HG02938 (cell line): ENCODE results near the gene DFFA.
"Not testable (repeated sequence)": the region's sequence is repeated elsewhere in the genome, so short reads cannot be mapped to it uniquely, and the experiment has no call there.

Experiments
- ATAC-seq: cut with Tn5 transposase; IDR thresholded peaks from one replicate; pipeline ENCODE4 v1.9.1; 2021; ENCODE audit warnings: mild to moderate bottlenecking, moderate library complexity; ENCODE audit not compliant: unreplicated experiment

Gene DFFA

DNA sequence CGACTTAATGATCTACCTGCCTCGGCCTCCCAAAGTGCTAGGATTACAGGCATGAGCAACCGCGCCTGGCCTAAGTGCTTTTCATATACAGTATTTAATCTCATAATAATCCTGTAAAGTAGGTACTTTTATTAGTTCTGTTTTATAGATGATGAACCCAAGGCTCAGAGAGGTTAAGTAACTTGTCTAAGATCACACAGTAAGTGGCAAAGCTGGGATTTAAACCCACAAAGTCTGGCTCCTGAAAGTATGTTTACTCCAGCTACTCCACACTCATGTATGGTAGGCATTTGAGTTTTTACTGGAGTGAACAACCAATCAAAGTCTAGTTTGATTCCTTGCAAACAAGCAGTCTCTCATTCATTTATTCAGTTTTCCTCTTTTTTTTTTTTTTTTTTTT lies 2.3 kb downstream of the DFFA start:
- no peak for ATAC-seq

DNA sequence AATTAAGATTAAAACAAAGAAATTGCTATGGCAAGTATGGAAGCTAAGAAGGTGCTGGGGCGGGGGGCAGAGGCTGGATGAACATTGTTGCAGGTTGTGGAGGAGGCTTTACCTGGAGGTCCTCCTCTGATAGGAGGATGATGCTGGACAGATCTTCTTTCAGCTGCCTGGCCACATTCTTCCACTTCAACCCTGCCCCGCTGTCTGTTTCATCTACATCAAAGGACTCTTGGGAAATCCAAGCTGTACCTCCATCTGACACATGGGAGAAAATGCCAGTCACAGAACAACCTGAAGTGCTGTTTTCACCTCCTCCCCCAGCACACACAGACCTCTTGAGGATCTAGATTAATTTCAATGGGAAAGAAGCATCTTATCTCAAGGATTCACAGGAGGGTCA lies 5.3 kb downstream of the DFFA start:
- no peak for ATAC-seq

DNA sequence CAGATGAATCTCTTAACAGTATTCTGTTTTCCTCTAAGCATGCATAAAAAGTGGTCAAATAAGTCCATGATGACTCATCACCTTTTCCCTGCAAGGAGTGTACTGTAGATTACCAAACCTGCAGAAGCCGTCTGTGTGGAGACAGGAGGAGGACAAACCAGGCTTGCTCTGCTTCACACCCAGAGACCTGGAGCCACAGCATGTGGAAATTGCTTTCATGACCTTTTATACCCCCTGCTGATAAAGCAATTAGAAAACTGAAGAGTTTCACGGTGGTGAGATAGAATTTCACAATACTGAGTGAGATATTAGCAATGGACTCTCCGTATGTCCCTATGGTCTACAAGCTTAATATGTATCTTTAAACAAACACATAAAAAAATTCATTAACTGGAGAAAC lies 13.1 kb downstream of the DFFA start:
- no peak for ATAC-seq

DNA sequence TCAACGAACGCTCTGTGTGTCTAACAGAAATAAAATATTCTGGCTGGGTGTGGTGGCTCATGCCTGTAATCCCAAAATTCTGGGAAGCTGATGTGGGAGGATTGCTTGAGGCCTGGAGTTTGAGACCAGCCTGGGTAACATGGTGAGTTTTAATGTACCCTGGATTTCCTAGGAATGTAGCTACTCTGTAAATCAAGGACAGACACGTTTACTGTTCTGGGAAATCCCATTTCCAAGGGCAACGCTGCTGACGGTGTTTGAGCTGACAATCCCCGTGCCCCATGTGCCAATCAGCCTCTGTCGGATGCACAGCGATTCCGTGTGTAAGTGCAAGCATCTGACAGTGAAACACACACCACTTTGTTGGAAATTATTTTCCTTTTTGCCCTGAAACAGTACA lies 14.5 kb downstream of the DFFA start:
- no peak for ATAC-seq

DNA sequence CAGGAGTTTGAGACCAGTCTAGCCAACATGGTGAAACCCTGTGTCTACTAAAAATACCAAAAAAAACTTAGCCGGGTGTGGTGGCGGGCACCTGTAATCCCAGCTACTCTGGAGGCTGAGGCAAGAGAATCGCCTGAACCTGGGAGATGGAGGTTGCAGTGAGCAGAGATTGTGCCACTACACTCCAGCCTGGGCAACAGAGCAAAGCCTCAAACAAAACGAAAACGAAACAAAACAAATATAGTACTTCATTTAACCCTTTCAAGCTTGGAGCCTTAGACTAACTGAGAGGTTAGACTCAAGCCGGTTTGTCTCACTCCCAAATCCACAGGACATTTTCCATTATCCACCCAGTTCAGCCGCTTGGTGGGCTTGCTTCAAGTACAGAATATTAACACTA lies 14.9 kb downstream of the DFFA start:
- ATAC-seq: not testable (repeated sequence)

DNA sequence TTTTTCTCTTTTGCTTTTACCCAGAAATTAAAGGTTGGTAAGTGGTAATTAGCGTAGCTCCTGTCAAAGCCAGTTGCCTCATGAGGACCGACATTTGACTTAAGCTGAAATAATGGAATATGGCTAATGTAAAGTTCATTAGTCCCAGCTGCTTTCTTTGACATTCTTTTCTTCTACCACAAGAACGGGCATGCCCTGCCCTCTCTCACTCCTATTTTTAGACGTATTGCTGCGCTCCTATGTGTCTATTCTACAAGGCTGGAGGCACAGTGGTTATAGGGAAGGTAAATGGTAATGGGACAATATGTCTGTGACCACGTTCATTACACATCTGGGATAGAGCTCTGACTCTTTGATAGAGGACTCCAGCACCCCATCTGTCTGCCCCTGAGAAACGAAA lies 15.7 kb downstream of the DFFA start:
- ATAC-seq: no peak

DNA sequence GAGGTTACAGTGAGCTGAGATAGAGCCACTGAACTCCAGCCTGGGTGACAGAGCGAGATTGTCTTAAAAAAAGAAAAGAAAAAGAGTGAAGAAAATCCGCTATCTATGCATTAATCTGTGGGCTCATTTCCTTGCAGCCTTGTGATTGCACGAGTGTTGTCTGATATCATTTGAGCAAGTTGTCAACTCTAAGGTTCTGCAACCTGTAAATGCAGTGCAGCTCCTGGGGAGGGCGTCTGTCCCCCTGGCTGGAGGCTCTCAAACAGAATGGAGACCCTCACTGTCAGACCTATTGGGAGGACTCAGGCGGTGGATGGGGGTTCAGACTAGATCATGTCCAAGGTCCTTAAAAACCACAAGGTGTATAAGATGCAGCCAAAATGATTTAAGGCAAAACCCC lies 16.3 kb downstream of the DFFA start:
- no peak for ATAC-seq

DNA sequence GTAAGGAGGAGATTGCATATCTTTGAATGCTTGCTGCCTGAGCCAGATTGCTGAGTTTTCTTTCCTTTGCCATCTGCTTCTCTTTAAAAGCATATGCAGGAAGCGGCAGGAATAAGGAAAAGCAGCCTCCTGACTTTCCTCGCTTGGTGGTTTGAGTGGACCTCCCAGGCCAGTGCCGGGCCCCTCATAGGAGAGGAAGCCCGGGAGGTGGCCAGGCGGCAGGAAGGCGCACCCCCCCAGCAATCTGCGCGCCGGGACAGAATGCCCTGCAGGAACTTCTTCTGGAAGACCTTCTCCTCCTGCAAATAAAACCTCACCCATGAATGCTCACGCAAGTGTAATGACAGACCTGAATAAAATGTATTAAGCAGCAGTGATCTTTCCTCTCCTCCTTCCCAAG lies 21.0 kb downstream of the DFFA start:
- ATAC-seq: no peak

DNA sequence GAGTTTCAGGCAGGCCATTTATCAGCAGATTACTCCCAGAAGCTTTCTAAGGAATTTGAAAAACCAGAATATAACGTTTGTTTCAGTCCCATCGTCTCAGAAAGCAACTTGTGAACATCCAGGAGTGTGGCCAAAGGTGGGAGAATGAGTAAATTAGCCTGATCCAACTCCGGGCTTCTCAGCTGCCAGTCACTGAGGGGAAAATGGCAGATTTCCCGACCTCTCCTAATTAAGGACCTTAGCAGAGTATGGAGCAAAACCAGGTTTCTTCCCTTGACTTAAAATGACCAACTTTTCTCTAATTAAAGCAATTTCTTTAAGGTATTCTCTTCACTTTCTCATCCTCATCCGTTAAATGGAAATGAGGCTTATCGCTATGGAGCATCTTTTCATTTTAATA lies 21.5 kb downstream of the DFFA start:
- no peak for ATAC-seq

DNA sequence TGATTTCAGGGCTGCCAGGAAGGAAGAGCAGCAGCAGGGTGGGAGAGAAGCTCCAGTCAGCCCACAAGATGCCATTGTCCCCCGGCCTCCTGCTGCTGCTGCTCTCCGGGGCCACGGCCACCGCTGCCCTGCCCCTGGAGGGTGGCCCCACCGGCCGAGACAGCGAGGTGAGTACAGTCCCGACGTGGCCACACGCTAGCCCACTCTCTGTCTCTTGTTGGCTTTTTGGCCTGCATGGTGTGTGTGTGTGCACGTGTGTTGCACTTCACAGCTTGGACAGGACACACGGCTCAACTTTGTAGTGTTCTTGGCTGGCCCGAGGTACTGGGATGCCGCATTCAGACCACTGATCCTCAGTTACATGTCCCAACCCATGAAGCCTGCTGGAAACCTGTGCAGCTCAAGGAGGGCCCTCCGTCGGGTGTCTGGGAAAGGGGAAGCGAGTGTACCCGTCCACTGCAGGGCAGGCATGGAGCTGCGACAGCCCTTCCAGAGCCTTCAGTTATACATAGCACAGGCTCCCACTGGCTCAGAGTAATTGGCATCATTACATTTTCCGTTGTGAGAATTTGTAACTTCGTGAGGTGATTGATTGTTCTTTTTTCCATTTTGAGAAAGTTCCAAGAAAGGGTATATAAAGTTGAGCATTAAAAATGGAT lies 22.0 kb downstream of the DFFA start:
- ATAC-seq: no peak

DNA sequence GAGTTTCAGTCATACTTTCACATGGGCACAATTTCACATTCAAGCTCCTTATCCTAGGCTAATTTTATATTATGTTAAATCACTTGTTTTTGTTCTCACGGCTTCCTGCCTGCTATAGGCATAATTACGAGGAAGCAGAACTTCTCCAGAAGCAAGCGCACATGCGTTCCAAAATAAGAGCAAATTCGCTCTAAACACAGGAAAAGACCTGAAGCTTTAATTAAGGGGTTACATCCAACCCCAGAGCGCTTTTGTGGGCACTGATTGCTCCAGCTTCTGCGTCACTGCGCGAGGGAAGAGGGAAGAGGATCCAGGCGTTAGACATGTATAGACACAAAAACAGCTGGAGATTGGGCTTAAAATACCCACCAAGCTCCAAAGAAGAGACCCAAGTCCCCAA lies 22.6 kb downstream of the DFFA start, which contains the start of gene CORT:
TSS of gene CORT (plus strand) at position 281 of the 400 bp plus-strand sequence. CDS start 193 bp downstream, outside the sequence.
- no peak for ATAC-seq

DNA sequence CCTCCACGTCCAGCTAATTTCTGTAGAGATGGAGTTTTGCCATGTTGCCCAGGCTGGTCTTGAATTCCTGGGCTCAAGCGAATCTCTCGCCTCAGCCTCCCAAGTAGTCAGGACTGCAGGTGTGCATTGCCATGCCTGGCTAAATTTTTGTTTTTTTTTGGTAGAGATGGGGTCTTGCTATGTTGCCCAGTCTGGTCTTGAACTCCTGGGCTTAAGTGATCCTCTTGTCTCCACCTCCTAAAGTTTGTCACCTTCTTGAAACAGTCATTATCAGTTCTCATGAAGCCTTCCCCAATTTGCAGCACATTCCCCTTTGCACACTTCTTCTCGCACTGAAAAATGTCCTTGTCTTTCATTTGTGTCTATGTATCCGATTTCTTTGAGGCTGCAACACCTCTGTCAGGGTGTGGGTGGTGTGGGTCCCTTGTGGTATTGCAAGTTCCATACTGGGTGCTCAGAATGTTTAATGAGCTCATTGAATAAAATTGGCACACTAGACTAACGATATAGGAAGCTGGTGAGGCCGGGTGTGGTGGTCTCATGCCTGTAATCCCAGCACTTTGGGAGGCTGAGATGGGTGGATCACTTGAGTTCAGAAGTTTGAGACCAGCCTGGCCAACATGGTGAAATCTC lies 25.4 kb downstream of the DFFA start:
- no peak for ATAC-seq

DNA sequence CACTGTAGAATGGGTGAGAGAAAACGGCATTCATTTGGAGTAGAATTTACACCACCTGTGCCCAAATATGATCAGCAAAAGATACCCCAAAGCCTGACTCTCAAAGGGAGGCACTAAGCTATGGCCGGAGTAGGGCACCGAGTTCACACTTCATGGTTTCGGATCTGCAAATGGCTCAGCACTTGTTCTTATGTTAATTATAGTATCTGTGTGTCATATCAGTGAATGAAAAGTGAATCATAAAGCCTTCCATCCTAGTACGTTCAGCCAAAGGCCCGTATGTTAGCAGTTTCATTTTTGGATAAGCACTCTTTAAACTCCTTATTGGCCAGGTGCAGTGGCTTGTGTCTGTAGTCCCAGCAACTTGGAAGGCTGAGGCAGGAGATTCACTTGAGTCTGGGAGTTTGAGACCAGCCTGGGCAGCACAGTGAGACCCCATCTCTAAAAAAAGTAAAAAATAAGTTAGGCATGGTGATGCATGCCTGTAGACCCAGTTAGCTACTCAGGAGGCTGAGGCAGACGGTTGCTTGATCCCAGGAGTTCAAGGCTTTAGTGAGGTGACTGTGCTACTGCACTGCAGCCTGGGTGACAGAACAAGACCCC lies 27.4 kb downstream of the DFFA start:
- ATAC-seq: no peak

DNA sequence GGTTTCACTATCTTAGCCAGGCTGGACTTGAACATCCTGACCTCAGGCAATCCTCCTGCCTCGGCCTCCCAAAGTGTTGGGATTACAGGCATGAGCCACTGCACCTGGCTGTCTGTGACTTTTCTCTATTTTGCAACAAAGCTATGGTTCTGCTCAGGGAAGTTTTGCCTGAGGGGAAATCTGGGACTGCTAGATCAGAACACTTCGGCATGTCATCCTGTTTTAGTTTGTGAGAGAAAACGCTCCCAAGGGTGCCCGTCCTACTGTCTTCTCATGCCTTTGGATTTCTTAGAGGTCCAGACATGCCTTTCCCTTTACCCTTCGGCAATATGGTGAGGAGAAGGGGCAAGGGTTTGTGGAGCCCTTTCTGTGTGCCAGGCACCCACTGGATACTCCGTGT lies 28.1 kb downstream of the DFFA start:
- no peak for ATAC-seq

DNA sequence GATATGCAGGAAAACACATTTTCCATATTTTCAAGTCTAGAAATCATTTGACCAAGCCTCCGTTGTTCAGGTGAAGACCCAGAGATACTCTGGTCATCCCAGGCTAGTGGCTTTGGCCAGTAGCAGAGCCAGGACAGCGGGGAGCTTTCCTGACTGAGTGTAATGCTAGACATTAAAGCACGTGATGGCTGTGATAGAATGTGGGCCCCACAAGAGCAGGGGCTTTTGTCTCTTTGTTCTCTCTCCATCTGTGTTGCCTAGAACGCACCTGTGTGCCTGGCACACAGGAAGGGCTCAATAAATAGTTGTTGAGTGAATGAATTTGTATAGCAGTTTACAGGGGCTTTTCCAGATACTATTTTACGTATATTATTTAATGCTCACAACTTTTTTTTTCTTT lies 31.5 kb downstream of the DFFA start:
- no peak for ATAC-seq

DNA sequence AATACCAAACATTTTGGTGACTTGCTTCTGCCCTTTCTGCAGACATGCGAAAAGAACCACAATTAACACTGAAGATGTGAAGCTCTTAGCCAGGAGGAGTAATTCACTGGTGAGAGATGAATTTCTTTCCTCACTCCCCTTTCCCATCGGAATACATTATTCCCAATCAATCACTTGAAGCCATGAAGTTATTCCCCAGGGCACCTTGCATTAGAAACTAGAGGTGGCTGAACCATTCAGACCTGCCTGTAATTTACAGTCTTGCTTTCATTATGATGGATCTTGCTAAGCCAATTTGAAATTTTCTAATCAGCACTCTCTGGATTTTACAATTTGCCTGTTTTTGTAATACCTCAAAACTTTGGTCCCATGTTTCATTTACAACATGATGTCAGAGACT lies 32.0 kb downstream of the DFFA start:
- no peak for ATAC-seq

DNA sequence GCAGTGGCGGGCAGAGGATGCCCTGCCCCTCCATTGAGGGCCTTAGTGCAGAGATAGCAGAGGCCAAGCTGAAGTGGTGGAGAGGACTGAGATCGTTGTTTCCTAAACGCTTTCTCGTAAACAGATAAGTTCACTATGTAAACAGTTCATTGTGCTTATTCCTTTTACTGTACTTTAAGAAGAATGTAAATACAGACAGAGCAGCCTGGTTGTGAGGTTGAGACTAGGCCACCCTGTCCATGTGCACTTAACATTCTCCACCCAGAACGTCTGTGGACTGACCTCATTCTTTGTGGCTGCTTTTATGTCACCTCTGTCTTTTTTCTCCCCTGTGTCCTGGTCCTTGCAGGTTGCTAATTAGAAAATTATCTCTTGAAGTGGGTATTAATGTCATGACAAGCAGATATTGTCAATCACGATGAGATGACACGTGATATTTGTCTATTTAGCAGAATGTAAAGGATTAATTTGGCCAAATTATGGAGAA lies 33.6 kb downstream of the DFFA start:
- no peak for ATAC-seq

DNA sequence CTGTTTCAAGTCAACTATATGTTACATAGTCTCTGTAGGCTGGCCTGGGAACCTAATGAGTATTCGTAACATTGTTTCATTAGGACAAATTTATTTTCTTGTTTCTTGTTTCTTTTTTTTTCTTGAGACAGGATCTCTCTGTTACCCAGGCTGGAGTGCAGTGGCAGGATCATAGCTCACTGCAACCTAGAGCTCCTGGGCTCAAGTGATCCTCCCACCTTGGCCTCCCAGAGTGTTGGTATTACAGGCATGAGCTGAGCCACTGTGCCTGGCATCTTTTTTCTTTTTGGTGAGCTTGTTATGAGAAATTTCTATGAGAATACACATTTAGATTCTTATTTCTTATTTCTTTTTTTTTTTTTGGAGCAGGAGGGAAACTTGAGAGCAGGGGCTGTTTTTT lies 35.3 kb downstream of the DFFA start:
- no peak for ATAC-seq

DNA sequence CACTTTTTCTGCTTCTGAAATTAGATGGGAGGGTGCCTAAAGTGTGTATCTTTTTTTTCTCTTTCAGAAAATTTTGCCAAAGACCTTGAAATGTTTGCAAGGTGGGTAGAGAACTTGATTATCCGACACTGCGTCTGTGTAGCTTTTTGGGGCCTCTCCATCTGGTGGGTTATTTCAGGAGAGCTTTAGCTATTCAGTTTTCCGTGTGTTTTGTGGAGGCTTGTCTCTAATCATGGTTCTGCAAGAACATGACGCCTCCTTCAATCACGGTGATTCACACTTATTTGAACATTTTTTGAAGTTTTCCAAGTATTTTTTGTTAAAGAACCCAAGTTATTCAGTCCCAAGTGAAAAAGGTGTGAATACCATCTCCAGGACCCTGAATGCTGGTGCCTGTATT lies 37.7 kb downstream of the DFFA start:
- ATAC-seq: no peak

DNA sequence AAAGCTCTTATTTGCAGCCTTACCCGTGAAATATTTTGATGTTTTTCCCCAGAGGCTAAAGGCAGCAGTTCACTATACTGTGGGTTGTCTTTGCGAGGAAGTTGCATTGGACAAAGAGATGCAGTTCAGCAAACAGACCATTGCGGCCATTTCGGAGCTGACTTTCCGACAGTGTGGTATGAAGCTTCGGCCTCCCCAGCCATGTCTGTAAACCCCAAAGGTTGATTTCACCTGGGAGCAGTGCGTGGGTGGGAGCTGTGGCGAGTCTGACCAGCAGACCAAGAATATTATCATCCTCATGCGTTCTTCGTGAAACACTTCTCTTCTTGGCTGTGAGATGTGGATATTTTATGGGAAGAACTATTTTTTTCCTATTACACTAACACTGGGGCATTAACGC lies 38.5 kb downstream of the DFFA start:
- no peak for ATAC-seq

DNA sequence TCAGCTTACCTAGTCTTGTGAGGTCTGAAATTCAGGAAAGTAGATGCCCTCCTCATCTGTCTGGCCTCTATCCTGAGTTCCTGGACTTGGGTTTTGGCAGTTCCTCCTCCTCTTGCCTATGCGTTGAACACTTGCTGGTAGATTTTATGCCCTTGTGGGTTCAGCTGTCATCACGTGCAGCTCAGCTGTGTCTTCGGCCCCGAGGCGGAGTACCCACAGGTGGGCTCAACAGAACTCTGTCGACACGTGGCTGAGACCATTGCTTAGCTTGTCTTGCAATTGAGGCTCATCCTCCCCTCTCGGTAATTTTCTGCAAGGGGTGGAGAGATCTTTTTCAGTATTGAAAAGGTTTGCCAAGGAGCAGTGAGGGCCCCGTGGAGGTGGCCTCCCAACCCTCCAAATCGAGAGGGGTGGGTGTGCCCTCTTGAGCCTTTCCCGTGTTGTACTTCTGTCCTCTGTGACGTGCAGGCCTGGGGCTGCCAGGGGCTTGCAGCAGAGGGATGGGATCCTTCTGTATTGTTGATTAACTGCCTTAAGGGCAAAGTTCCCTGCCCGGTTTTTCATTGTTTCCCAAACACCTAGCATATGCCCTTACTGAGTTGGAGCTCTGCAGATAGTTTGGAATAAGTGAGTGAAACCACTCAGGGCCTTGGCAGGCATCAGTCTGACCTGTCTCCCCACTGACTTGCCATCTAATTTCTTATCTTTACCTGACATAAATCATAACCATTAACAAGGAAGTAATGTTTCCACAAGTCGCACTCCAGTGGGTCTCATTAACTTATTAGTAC lies 39.2 kb downstream of the DFFA start:
- ATAC-seq: no peak
